Vagina (tissue), 2 donors: ENCODE results near the gene ZNF516. TPM values are rescaled to one million over a fixed set of nuclear protein-coding genes. Genes with fewer than 3 reads are reported as not detected.

ENCODE experiments used
- DNase-seq, 2 donors: peaks; one replicate each; pipeline ENCODE4 v3.0.0-alpha.2; 2017; ENCODE audit errors: extremely low spot score in 2 of 2
- H3K27ac ChIP-seq: fragments of 200-600 bp; sonication (generic); one replicate; pipeline ENCODE4 v1.5.1; 2019
- H3K27me3 ChIP-seq: fragments of 200-600 bp; sonication (generic); one replicate; pipeline ENCODE4 v1.5.1; 2019
- H3K36me3 ChIP-seq, 2 donors: fragments of 200-600 bp; sonication (generic); one replicate each; pipeline ENCODE4 v1.5.1; 2017 to 2019
- H3K4me1 ChIP-seq: fragments of 200-600 bp; sonication (generic); one replicate; pipeline ENCODE4 v1.5.1; 2019
- H3K4me3 ChIP-seq, 2 donors: fragments of 200-600 bp; sonication (generic); 1 replicate in 1 of 2; 2 replicates in 1 of 2; pipeline ENCODE4 v1.5.1; 2016 to 2019
- H3K9me3 ChIP-seq: fragments of 200-600 bp; sonication (generic); one replicate; pipeline ENCODE4 v1.5.1; 2019
- POLR2A ChIP-seq, 2 donors: fragments of 450-650 bp; IDR thresholded peaks; one replicate each; pipeline ENCODE4 v1.6.1; 2017; ENCODE audit warnings: antibody characterized with exemption in 2 of 2, mild to moderate bottlenecking in 2 of 2, moderate library complexity in 2 of 2
- POLR2AphosphoS5 ChIP-seq, 2 donors: sonication (generic); formaldehyde crosslinking; IDR thresholded peaks; one replicate each; pipeline ENCODE4 v1.9.0; 2017; ENCODE audit warnings: antibody characterized with exemption in 2 of 2, mild to moderate bottlenecking in 2 of 2, low read depth in 1 of 2; ENCODE audit not compliant: insufficient read depth in 1 of 2
- intact Hi-C: fragments of 100-400 bp; cut with DNase I; formaldehyde crosslinking; loops from one replicate; pipeline ENCODE4 v1.15.1; 2023
- total RNA-seq: library from RNA; depleted of rRNA; stranded (reverse); fragments of >200 nt; gene quantifications from one replicate; pipeline ENCODE4 v1.2.3, GENCODE V29; 2016
- TF ChIP-seq, protein P1 (sequence below), 3 experiments: fragments of 450-650 bp in 2 of 3; fragments of 200-600 bp in 1 of 3; sonication (generic) in 1 of 3; IDR thresholded peaks; one replicate each; pipeline ENCODE4 v1.5.1; 2017 to 2019; ENCODE audit warnings: antibody characterized with exemption in 3 of 3, mild to moderate bottlenecking in 2 of 3, moderate library complexity in 2 of 3

ZNF516 gene
- total RNA-seq, 1 donor from 2014 or later, result 46.4 TPM

GRCh38 chr18:76464281-76465259 is 30.5 kb downstream of the ZNF516 start:
- H3K4me1 ChIP-seq, result peaks cover 65% of the 10 kb centered on the region
- intact Hi-C loops, result no loop called here
- no peak overlapping the region for H3K4me3 ChIP-seq
- no peaks in the 10 kb centered on the region for H3K9me3 ChIP-seq
- peak overlapping the region; percentile 39 for H3K27ac ChIP-seq
- TF ChIP-seq, protein P1, sequence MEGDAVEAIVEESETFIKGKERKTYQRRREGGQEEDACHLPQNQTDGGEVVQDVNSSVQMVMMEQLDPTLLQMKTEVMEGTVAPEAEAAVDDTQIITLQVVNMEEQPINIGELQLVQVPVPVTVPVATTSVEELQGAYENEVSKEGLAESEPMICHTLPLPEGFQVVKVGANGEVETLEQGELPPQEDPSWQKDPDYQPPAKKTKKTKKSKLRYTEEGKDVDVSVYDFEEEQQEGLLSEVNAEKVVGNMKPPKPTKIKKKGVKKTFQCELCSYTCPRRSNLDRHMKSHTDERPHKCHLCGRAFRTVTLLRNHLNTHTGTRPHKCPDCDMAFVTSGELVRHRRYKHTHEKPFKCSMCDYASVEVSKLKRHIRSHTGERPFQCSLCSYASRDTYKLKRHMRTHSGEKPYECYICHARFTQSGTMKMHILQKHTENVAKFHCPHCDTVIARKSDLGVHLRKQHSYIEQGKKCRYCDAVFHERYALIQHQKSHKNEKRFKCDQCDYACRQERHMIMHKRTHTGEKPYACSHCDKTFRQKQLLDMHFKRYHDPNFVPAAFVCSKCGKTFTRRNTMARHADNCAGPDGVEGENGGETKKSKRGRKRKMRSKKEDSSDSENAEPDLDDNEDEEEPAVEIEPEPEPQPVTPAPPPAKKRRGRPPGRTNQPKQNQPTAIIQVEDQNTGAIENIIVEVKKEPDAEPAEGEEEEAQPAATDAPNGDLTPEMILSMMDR (IDR thresholded peaks at IDR 0.05), result no peak
- TF ChIP-seq POLR2A (IDR thresholded peaks at IDR 0.05) (no peak), POLR2AphosphoS5 (IDR thresholded peaks at IDR 0.05; ENCODE audit: insufficient read depth in 1 of 2, low read depth in 1 of 2) (no peak)
- no peaks in the 10 kb centered on the region for H3K27me3 ChIP-seq
- DNase-seq, result no peak
- no peaks in the 10 kb centered on the region for H3K36me3 ChIP-seq

GRCh38 chr18:76463872-76464271 is 31.2 kb downstream of the ZNF516 start:
- H3K4me1 ChIP-seq, result peaks cover 65% of the 10 kb centered on the region
- no peaks in the 10 kb centered on the region for H3K27me3 ChIP-seq
- no peak overlapping the region for H3K4me3 ChIP-seq
- intact Hi-C loops, result no loop called here
- no peak overlapping the region for H3K27ac ChIP-seq
- no peaks in the 10 kb centered on the region for H3K36me3 ChIP-seq
- no peaks in the 10 kb centered on the region for H3K9me3 ChIP-seq
- TF ChIP-seq POLR2A (IDR thresholded peaks at IDR 0.05), result no peak
- no peak for TF ChIP-seq POLR2AphosphoS5 (IDR thresholded peaks at IDR 0.05; ENCODE audit: insufficient read depth in 1 of 2, low read depth in 1 of 2)
- TF ChIP-seq, protein P1 (IDR thresholded peaks at IDR 0.05), result no peak
- no peak for DNase-seq

- intact Hi-C loops, result no loop called here
- H3K4me3 ChIP-seq, result no peak overlapping the region
- TF ChIP-seq, protein P1 (IDR thresholded peaks at IDR 0.05), result no peak
- TF ChIP-seq POLR2AphosphoS5 (IDR thresholded peaks at IDR 0.05; ENCODE audit: insufficient read depth in 1 of 2, low read depth in 1 of 2) (no peak), POLR2A (IDR thresholded peaks at IDR 0.05) (no peak)
- H3K27ac ChIP-seq, result no peak overlapping the region
- H3K9me3 ChIP-seq, result no peaks in the 10 kb centered on the region
- DNase-seq, result no peak
- H3K36me3 ChIP-seq, result no peaks in the 10 kb centered on the region
- H3K4me1 ChIP-seq, result peaks cover 63% of the 10 kb centered on the region
- no peaks in the 10 kb centered on the region for H3K27me3 ChIP-seq
Measured at GRCh38 chr18:76463358-76463757, 31.7 kb downstream of the ZNF516 start.

DNA sequence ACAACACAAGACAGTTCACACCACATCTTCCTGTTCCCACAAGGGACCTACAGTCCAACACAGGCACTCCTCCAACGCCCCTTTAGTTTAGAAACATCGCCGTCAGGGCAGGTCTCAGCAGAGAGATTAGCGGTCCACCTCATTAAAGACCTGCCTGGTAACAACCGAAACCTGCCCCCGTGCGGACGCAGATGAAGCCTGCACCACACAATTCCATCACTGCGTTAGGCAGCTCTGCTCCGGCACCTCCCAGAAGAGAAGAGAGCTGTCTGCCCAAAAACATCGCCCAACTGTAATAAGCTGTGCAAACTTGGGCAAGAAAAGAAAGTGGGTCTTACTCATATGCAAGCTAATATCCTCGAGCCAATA is 32.7 kb downstream of the ZNF516 start:
- intact Hi-C loops, result no loop called here
- Histone ChIP-seq H3K4me3 (no peak overlapping the region), H3K9me3 (no peaks in the 10 kb centered on the region), H3K27me3 (no peaks in the 10 kb centered on the region), H3K36me3 (no peaks in the 10 kb centered on the region), H3K4me1 (peaks cover 64% of the 10 kb centered on the region), H3K27ac (no peak overlapping the region)
- DNase-seq, result no peak
- TF ChIP-seq POLR2AphosphoS5 (IDR thresholded peaks at IDR 0.05; ENCODE audit: insufficient read depth in 1 of 2, low read depth in 1 of 2), result no peak
- no peak for TF ChIP-seq POLR2A (IDR thresholded peaks at IDR 0.05)
- TF ChIP-seq, protein P1 (IDR thresholded peaks at IDR 0.05), result no peak
